Thyroid gland (tissue), 4 donors: ENCODE results near the gene STEEP1. TPM values are rescaled to one million over a fixed set of nuclear protein-coding genes. Genes with fewer than 3 reads are reported as not detected.
A peak's percentile ranks its signal among the peaks of the same experiment; 100 is the strongest.
"Not testable (repeated sequence)": the region's sequence is repeated elsewhere in the genome, so short reads cannot be mapped to it uniquely, and the experiment has no call there.

ENCODE experiments used
- DNase-seq, 2 donors: peaks; one replicate each; pipeline ENCODE4 v3.0.0-alpha.2; 2019
- H3K27ac ChIP-seq, 3 donors: fragments of 200-600 bp; sonication (generic); 1 replicate in 2 of 3; 2 replicates in 1 of 3; pipeline ENCODE4 v1.5.1; 2016 to 2019; ENCODE audit warnings: mild to moderate bottlenecking in 1 of 3, moderate library complexity in 1 of 3
- H3K27me3 ChIP-seq: fragments of 200-600 bp; sonication (generic); one replicate; pipeline ENCODE4 v1.5.1; 2019
- H3K36me3 ChIP-seq, 2 donors: fragments of 200-600 bp; sonication (generic); one replicate each; pipeline ENCODE4 v1.5.1; 2016 to 2019
- H3K4me1 ChIP-seq, 2 donors: fragments of 200-600 bp; sonication (generic); one replicate each; pipeline ENCODE4 v1.5.1; 2017 to 2019
- H3K4me3 ChIP-seq, 3 donors: fragments of 200-600 bp; sonication (generic); replicated peaks in 1 of 3; 1 replicate in 2 of 3; 2 replicates in 1 of 3; pipeline ENCODE4 v1.5.1; 2016; ENCODE audit warnings: mild to moderate bottlenecking in 1 of 3
- H3K9me3 ChIP-seq: fragments of 200-600 bp; sonication (generic); one replicate; pipeline ENCODE4 v1.5.1; 2017
- POLR2A ChIP-seq, 2 donors: fragments of 450-650 bp; IDR thresholded peaks; one replicate each; pipeline ENCODE4 v1.6.1; 2017; ENCODE audit warnings: antibody characterized with exemption in 2 of 2, mild to moderate bottlenecking in 2 of 2, moderate library complexity in 1 of 2
- WGBS, 2 donors: methylation state at CpG; one replicate each; pipeline ENCODE4 v1.1.5; 2017; 5-methylcytosine and 5-hydroxymethylcytosine counted together
- intact Hi-C: fragments of 100-400 bp; cut with DNase I; formaldehyde crosslinking; loops from one replicate; pipeline ENCODE4 v1.15.1; 2023
- total RNA-seq, 4 donors: library from RNA; depleted of rRNA; stranded (reverse); fragments of >200 nt; gene quantifications; one replicate each; pipeline ENCODE4 v1.2.3, GENCODE V29; 2016
- TF ChIP-seq, protein P1 (sequence below), 6 experiments: fragments of 200-600 bp in 3 of 6; fragments of 450-650 bp in 3 of 6; sonication (generic) in 3 of 6; IDR thresholded peaks; one replicate each; pipeline ENCODE4 v1.5.1; 2016 to 2019; ENCODE audit warnings: antibody characterized with exemption in 6 of 6, mild to moderate bottlenecking in 2 of 6, inconsistent platforms in 1 of 6, moderate library complexity in 1 of 6

STEEP1 gene
- total RNA-seq, 4 donors from 2014 or later: 20.6 to 42.0 (median 33.7) TPM

DNA sequence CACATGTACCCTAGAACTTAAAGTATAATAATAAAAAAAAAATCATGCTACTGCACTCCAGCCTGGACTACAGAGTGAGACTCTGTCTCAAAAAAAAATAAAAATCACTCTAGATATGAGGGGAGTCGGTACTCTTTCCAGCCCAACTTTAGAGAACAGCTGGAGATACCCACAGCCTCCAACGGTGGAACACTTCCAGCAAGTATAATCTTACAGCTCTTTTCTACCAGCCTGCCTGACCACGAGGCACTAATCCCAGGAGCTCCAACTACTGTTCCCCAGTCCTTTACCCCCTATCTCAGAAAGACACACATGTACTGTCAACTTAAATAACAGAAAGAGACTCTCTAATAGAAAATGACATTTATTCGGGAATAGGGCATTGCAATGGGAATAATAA lies 46.8 kb downstream of the STEEP1 start:
- no peaks in the 10 kb centered on the region for H3K27me3 ChIP-seq
- no peaks in the 10 kb centered on the region for H3K36me3 ChIP-seq
- no peaks in the 10 kb centered on the region for H3K4me1 ChIP-seq
- no peak overlapping the region for H3K4me3 ChIP-seq
- DNase-seq: no peak
- TF ChIP-seq, protein P1, sequence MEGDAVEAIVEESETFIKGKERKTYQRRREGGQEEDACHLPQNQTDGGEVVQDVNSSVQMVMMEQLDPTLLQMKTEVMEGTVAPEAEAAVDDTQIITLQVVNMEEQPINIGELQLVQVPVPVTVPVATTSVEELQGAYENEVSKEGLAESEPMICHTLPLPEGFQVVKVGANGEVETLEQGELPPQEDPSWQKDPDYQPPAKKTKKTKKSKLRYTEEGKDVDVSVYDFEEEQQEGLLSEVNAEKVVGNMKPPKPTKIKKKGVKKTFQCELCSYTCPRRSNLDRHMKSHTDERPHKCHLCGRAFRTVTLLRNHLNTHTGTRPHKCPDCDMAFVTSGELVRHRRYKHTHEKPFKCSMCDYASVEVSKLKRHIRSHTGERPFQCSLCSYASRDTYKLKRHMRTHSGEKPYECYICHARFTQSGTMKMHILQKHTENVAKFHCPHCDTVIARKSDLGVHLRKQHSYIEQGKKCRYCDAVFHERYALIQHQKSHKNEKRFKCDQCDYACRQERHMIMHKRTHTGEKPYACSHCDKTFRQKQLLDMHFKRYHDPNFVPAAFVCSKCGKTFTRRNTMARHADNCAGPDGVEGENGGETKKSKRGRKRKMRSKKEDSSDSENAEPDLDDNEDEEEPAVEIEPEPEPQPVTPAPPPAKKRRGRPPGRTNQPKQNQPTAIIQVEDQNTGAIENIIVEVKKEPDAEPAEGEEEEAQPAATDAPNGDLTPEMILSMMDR (IDR thresholded peaks at IDR 0.05): no peak
- TF ChIP-seq POLR2A (IDR thresholded peaks at IDR 0.05): no peak
- WGBS, 2 donors: 76 to 86% methylated on average over 4 of the region's 4 CpGs
- H3K27ac ChIP-seq: no peak overlapping the region
- no peaks in the 10 kb centered on the region for H3K9me3 ChIP-seq
- intact Hi-C loops: loop anchor here (10.0 kb wide), 2 partner anchors 176 to 216 kb away; partner anchors contain the start of gene SEPTIN6

DNA sequence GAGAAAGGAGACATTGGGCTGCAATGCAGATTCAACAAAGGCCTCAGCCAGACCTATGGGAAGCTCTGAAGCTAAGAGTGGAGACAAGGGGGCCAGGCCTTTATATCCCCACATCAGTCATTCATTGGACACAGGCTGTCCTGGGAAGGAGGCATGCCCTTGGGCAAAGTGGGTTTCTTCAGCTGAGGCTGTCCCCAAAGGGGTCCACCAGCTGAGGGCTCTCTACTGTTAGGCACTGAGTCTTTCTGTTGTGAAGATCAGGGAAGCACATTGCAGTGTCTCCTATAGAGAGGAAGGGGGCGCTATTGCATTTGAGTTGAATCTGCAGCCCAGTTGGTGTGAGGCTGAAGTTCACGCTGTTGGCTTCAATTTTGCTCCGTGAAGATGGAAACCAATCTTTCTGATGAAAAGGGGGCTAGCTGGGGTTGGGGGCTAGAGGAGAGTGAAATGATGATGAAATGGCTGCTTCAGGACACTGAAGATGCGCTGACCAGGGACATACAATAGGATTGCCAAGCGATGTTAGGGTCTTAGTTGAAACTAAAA lies 49.0 kb downstream of the STEEP1 start:
- H3K27me3 ChIP-seq: no peaks in the 10 kb centered on the region
- H3K36me3 ChIP-seq: no peaks in the 10 kb centered on the region
- no peaks in the 10 kb centered on the region for H3K4me1 ChIP-seq
- no peak for TF ChIP-seq POLR2A (IDR thresholded peaks at IDR 0.05)
- TF ChIP-seq, protein P1 (IDR thresholded peaks at IDR 0.05): peak; percentile 28 to 73 (median 70)
- DNase-seq: peak; percentile 17 to 21
- H3K9me3 ChIP-seq: no peaks in the 10 kb centered on the region
- no peak overlapping the region for H3K4me3 ChIP-seq
- no peak overlapping the region for H3K27ac ChIP-seq
- WGBS, 2 donors: 23 to 25% methylated on average over 5 of the region's 5 CpGs
- intact Hi-C loops: loop anchor here (10.0 kb wide), 2 partner anchors 179 to 219 kb away; partner anchors contain the start of gene SEPTIN6

DNA sequence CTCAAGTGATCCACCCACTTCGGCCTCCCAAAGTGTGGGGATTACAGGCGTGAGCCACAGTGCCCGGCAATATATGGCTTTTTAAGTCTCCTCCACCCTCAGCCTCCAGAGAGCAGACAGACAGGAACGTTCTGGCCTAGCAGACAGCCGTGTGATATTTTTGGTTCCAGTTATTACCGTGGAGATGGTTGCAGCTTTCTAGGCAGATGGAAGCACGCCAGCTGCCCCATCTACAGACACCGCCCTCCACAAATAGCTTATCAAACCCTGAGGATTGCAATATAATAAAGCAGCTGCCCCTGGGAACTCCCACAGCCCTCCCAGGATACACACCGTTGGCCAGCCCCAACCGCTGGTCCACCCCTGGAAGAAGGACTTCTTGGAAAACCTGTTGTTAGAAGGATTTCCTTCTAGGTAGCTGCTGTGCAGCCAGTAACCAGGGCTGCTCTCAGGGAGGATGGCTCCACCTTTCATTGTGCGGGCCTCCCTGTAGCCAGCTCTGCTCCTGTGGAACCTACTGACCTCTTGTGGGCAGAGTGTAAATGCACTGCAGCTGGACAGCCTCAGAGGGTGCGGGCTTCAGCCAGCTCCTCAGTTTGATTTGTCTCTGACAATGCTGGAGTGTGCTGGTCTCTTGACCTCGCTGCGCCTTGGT lies 52.9 kb downstream of the STEEP1 start:
- Histone ChIP-seq H3K27me3 (no peaks in the 10 kb centered on the region), H3K9me3 (no peaks in the 10 kb centered on the region), H3K36me3 (no peaks in the 10 kb centered on the region), H3K4me3 (no peak overlapping the region), H3K27ac (no peak overlapping the region), H3K4me1 (no peaks in the 10 kb centered on the region)
- intact Hi-C loops: loop anchor here (10.0 kb wide), 2 partner anchors 183 to 223 kb away; partner anchors contain the start of gene SEPTIN6
- DNase-seq: peak; percentile 72 to 76
- TF ChIP-seq POLR2A (IDR thresholded peaks at IDR 0.05): no peak
- TF ChIP-seq, protein P1 (IDR thresholded peaks at IDR 0.05): peak in 5 of 6 experiments; percentile 39 to 79 (median 61)
- 46 to 56% methylated on average over 6 to 9 of the region's 14 CpGs for WGBS, 2 donors

DNA sequence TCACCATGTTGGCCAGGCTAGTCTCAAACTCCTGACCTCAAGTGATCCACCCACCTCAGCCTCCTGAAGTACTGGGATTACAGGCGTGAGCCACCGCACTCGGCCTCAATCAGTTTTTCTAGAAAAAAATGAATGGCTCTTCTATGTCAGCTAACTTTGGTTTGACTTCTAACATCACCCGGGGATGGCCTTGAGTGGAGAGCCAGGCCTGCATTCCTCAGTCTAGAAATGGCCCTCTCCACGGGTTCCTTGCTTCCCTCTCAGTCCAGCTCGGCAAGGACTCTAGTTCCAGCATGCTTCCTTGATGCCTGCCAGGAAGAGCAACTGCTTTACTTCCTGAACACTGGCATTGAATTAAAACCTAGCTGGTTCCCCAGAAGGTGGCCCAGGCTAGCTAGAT lies 58.0 kb downstream of the STEEP1 start:
- 73 to 100% methylated on average over 3 to 4 of the region's 6 CpGs for WGBS, 2 donors
- no peak for TF ChIP-seq POLR2A (IDR thresholded peaks at IDR 0.05)
- TF ChIP-seq, protein P1 (IDR thresholded peaks at IDR 0.05): no peak
- intact Hi-C loops: no loop called here

DNA sequence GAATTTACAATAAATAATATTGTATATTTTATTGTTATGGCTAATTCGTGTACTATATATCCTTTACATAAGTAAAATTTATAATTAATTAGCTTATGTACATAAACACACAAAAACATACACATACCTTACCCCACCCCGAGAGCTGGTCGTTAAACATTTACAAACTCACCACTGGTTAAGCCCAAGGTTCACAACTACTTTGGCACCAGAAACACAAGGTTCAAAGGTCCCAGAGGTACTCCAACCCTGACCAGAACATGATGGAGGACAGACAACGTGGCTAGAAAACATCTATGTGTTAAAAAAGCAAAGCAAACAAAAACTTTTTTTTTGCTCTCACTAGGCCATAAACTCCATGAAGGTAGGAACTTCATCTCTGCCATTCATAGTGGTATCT lies 59.3 kb downstream of the STEEP1 start:
- intact Hi-C loops: no loop called here
- no peak for TF ChIP-seq POLR2A (IDR thresholded peaks at IDR 0.05)
- TF ChIP-seq, protein P1 (IDR thresholded peaks at IDR 0.05): no peak
- Histone ChIP-seq H3K27ac (no peak overlapping the region), H3K4me1 (peaks cover 6 to 39% of the 10 kb centered on the region in 2 donors), H3K9me3 (no peaks in the 10 kb centered on the region), H3K4me3 (no peak overlapping the region), H3K27me3 (no peaks in the 10 kb centered on the region), H3K36me3 (no peaks in the 10 kb centered on the region)
- WGBS, 2 donors: 91 to 94% methylated on average over 4 of the region's 4 CpGs
- DNase-seq: no peak

More for the DNA sequence above, 58.0 kb downstream of the STEEP1 start:
- Histone ChIP-seq H3K9me3 (no peaks in the 10 kb centered on the region), H3K36me3 (no peaks in the 10 kb centered on the region), H3K4me3 (no peak overlapping the region), H3K4me1 (peaks cover 6 to 27% of the 10 kb centered on the region in 2 donors), H3K27me3 (no peaks in the 10 kb centered on the region), H3K27ac (no peak overlapping the region)
- DNase-seq: no peak

DNA sequence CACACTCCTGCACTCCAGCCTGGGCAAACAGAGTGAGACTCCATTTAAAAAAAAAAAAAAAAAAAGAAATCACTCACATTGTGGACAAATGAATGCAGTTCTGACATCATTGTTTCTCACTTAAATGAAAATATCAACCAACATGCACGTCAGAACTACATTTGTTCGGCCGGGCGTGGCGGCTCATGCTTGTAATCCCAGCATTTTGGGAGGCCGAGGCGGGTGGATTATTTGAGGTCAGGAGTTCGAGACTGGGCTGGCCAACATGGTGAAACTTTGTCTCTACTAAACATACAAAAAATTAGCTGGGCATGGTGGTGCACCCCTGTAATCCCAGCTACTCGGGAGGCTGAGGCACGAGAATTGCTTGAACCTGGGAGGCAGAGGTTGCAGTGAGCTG lies 60.1 kb downstream of the STEEP1 start:
- Histone ChIP-seq H3K4me1 (peaks cover 6 to 45% of the 10 kb centered on the region in 2 donors), H3K27ac (peak overlapping the region; percentile 2 to 82 (median 80))
- DNase-seq, intact Hi-C loops, H3K9me3 ChIP-seq, H3K27me3 ChIP-seq, H3K4me3 ChIP-seq, H3K36me3 ChIP-seq: not testable (repeated sequence)
- WGBS, 2 donors: 86 to 88% methylated on average over 10 of the region's 10 CpGs
